Panc1 (cell line): ENCODE data around the gene CREB3.

ENCODE experiments used
- CTCF ChIP-seq: fragments of 450-650 bp; IDR thresholded peaks from 2 replicates; pipeline ENCODE4 v1.5.1; 2017; ENCODE audit warnings: mild to moderate bottlenecking
- POLR2AphosphoS5 ChIP-seq: IDR thresholded peaks from 2 replicates; pipeline ENCODE4 v1.6.1; 2012; ENCODE audit warnings: mild to moderate bottlenecking, low read depth, low read length, moderate library complexity

GRCh38 chr9:35713578-35713977 is 18.9 kb upstream of the CREB3 start:
- TF ChIP-seq CTCF (no peak), POLR2AphosphoS5 (no peak)
